Endothelial cell of umbilical vein (primary cell): ENCODE data around the gene ANKRD60. TPM values are rescaled to one million over a fixed set of nuclear protein-coding genes. Genes with fewer than 3 reads are reported as not detected.

Experiments used
- BruUV-seq: library from RNA; stranded (reverse); fragments of 400-500 nt; replicated peaks from 2 replicates; lab custom pipeline; 2021; lab: Mats Ljungman, UMichigan
- CTCF ChIA-PET: fragments of 300-600, 350-600 bp; sonication (Branson Sonifier 250); formaldehyde crosslinking; loops from one replicate; lab custom pipeline; 2021; ENCODE audit warnings: antibody characterized with exemption, inconsistent platforms; lab: Charles Lee
- POLR2A ChIA-PET: fragments of 300-600, 350-600 bp; sonication (Branson Sonifier 250); formaldehyde crosslinking; loops from one replicate; lab custom pipeline; 2021; ENCODE audit warnings: antibody characterized with exemption, inconsistent platforms; lab: Charles Lee
- DNase-seq: peaks from one replicate; pipeline ENCODE4 v3.0.0-alpha.2; 2011; ENCODE audit warnings: low read depth, low spot score
- FAIRE-seq: peaks from 2 replicates; lab custom pipeline; 2011; peaks lifted over from hg19 to GRCh38; lab: Jason Lieb, UNC
- H2AFZ ChIP-seq: 2 replicates; pipeline ENCODE4 v1.6.0; 2012; ENCODE audit warnings: low read depth, low read length, control low read depth, inconsistent platforms
- H3K27ac ChIP-seq: 2 replicates; pipeline ENCODE4 v1.5.1; 2011; ENCODE audit warnings: low read depth, mild to moderate bottlenecking, control low read depth, low read length, moderate library complexity; ENCODE audit not compliant: insufficient read depth
- H3K27me3 ChIP-seq, 2 experiments: 2 replicates each; pipeline versions ENCODE4 v1.6.0 to v1.6.1; 2011; ENCODE audit warnings: low read length in 2 of 2, mixed read lengths in 1 of 2; ENCODE audit not compliant: control insufficient read depth in 2 of 2, insufficient read depth in 2 of 2
- H3K36me3 ChIP-seq, 2 experiments: 2 replicates in 1 of 2; 3 replicates in 1 of 2; pipeline ENCODE4 v1.5.1; 2011; ENCODE audit warnings: low read length in 2 of 2, mild to moderate bottlenecking in 1 of 2, moderate library complexity in 1 of 2; ENCODE audit not compliant: control insufficient read depth in 2 of 2, insufficient read depth in 2 of 2; ENCODE audit errors: extremely low read depth in 1 of 2
- H3K4me1 ChIP-seq: 3 replicates; pipeline ENCODE4 v1.5.1; 2011; ENCODE audit warnings: mild to moderate bottlenecking, low read length; ENCODE audit not compliant: control insufficient read depth, insufficient read depth; ENCODE audit errors: extremely low read depth
- H3K4me2 ChIP-seq: 2 replicates; pipeline ENCODE4 v1.6.1; 2011; ENCODE audit warnings: low read length, control low read depth, mixed read lengths; ENCODE audit not compliant: insufficient read depth
- H3K4me3 ChIP-seq, 3 experiments: fragments of 200-600 bp in 1 of 3; sonication (generic), shearing (Covaris generic) in 1 of 3; replicated peaks in 1 of 3; 2 replicates each; pipeline ENCODE4 v1.5.1; 2011 to 2016; ENCODE audit warnings: control low read depth in 3 of 3, low read length in 3 of 3, mild to moderate bottlenecking in 2 of 3, inconsistent platforms in 1 of 3, low read depth in 1 of 3, moderate library complexity in 1 of 3; ENCODE audit not compliant: insufficient read depth in 1 of 3
- H3K79me2 ChIP-seq: 2 replicates; pipeline ENCODE4 v1.6.0; 2012; ENCODE audit warnings: low read length, inconsistent platforms; ENCODE audit not compliant: control insufficient read depth, insufficient read depth
- H3K9ac ChIP-seq: replicated peaks from 2 replicates; pipeline ENCODE3; 2011; ENCODE audit warnings: low read length, control low read depth; ENCODE audit not compliant: insufficient read depth; ENCODE audit errors: extremely low read depth
- H3K9me1 ChIP-seq: replicated peaks from 3 replicates; pipeline ENCODE4 v1.6.0; 2011; ENCODE audit warnings: mild to moderate bottlenecking, low read length; ENCODE audit not compliant: control insufficient read depth, insufficient read depth; ENCODE audit errors: extremely low read depth
- H3K9me3 ChIP-seq: replicated peaks from 2 replicates; pipeline ENCODE4 v1.5.1; 2012; ENCODE audit warnings: low read length, inconsistent platforms; ENCODE audit not compliant: control insufficient read depth, insufficient read depth
- H4K20me1 ChIP-seq: replicated peaks from 2 replicates; pipeline ENCODE3; 2011; ENCODE audit warnings: mild to moderate bottlenecking, low read length; ENCODE audit not compliant: control insufficient read depth, insufficient read depth; ENCODE audit errors: extremely low read depth
- EZH2 ChIP-seq: IDR thresholded peaks from 2 replicates; pipeline ENCODE4 v1.6.1; 2012; ENCODE audit warnings: borderline replicate concordance, low read depth, mild to moderate bottlenecking, moderate library complexity, low read length, inconsistent platforms; ENCODE audit not compliant: severe bottlenecking
- FOS ChIP-seq: IDR thresholded peaks from 2 replicates; pipeline ENCODE4 v1.6.1; 2011; ENCODE audit warnings: mild to moderate bottlenecking, low read length, moderate library complexity, borderline replicate concordance; ENCODE audit not compliant: insufficient read depth
- GATA2 ChIP-seq: IDR thresholded peaks from 2 replicates; pipeline ENCODE4 v1.7.0; 2011; ENCODE audit warnings: low read depth, mild to moderate bottlenecking, moderate library complexity, mixed read lengths, low read length; ENCODE audit not compliant: insufficient read length, insufficient read depth
- JUN ChIP-seq: IDR thresholded peaks from 2 replicates; pipeline ENCODE4 v1.6.1; 2011; ENCODE audit warnings: borderline replicate concordance, low read depth; ENCODE audit not compliant: insufficient read length, insufficient read depth
- MYC ChIP-seq: IDR thresholded peaks from one replicate; pipeline ENCODE4 v1.6.1; 2011; ENCODE audit warnings: mild to moderate bottlenecking, low read depth, low read length
- POLR2A ChIP-seq: IDR thresholded peaks from 2 replicates; pipeline ENCODE4 v1.6.1; 2012; ENCODE audit warnings: low read depth, mild to moderate bottlenecking, control low read depth, low read length
- POLR2AphosphoS5 ChIP-seq: IDR thresholded peaks from 2 replicates; pipeline ENCODE4 v1.6.1; 2012; ENCODE audit warnings: low read depth, mild to moderate bottlenecking, control low read depth, low read length, moderate library complexity; ENCODE audit not compliant: insufficient read depth
- dilution Hi-C: fragments of 300-500 bp; cut with MboI; formaldehyde crosslinking; loops from one replicate; pipeline ENCODE4 v1.15.0; 2019; ENCODE audit warnings: low sequenced_read_pairs; ENCODE audit not compliant: extremely low pct_ligation_motif_present
- intact Hi-C: fragments of 100-400 bp; cut with micrococcal nuclease; formaldehyde crosslinking; loops from one replicate; pipeline ENCODE4 v1.10.0; 2022
- polyA plus RNA-seq, 4 experiments: library from polyadenylated mRNA; depleted of rRNA in 3 of 4; stranded (reverse) in 3 of 4; unstranded in 1 of 4; fragments of >200 nt; gene quantifications; 2 replicates each; pipeline versions ENCODE4 v1.2.1 to v1.2.3, GENCODE V29; 2011 to 2012; ENCODE audit warnings: missing spikeins in 1 of 4
- total RNA-seq: library from RNA; stranded (reverse); gene quantifications from 2 replicates; pipeline ENCODE4 v1.2.3, GENCODE V29; 2021
- TF ChIP-seq, protein P1 (sequence below): IDR thresholded peaks from 2 replicates; pipeline ENCODE4 v1.6.1; 2011; ENCODE audit not compliant: insufficient read depth, insufficient read length
- TF ChIP-seq, protein P2 (sequence below), 2 donors: IDR thresholded peaks; 1 replicate in 1 of 2; 2 replicates in 1 of 2; pipeline ENCODE4 v1.5.1; 2011; ENCODE audit warnings: low read length in 2 of 2, mild to moderate bottlenecking in 2 of 2, moderate library complexity in 2 of 2, control low read depth in 1 of 2, inconsistent platforms in 1 of 2, low read depth in 1 of 2; ENCODE audit not compliant: insufficient read depth in 1 of 2; ENCODE audit errors: extremely low read depth in 1 of 2

The ANKRD60 gene
- total and polyA plus RNA-seq, 2 donors (not counting 3 experiments of a cell fraction or from before 2014, with no cell fraction given), result not detected

DNA sequence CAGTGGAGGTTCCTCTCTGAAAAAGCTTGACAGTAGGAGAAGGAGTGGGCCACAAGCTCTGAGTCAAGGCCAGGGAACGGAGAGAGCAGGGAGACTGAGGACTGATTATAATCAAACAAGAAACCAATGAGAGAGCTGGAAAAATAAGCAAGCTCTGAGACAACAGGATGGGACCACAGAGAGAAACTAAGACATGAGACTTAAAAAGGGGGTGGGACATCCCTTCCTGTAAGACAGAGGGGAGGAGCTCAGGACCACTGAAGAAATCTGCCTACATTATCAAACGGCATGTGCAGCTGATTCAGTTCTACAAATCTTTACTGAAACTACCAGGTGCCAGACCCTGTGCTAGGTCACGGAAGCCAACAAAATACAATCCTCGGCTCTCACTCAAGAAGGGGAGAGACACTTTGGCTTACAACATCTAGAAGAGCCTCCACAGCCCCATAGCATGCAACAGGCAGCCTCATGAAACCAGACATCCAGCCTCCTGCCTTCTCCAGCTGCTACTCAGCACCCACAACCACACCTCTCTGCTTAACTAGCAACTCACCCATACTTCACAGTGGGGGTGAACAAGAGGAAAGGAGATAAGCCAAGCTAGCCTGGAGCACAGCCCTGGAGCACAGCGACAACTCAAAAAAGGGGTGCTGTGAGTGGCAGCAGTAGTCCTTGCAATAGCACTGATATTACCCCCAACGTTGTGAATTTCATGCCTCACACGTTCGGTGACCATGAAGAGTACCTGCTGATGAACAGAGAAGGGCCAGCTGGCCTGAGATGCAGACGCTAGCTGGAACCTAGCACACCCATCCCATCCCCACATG, 39.1 kb upstream of the ANKRD60 start:
- Histone ChIP-seq H3K4me2 (no peak overlapping the region), H3K4me3 (no peak overlapping the region), H3K27me3 (no peaks in the 10 kb centered on the region), H2AFZ (no peak overlapping the region), H3K4me1 (peaks cover 13% of the 10 kb centered on the region), H3K9me1 (no peaks in the 10 kb centered on the region), H3K79me2 (no peaks in the 10 kb centered on the region), H3K9me3 (no peaks in the 10 kb centered on the region), H4K20me1 (no peaks in the 10 kb centered on the region), H3K27ac (no peak overlapping the region), H3K36me3 (peaks cover 6 to 13% of the 10 kb centered on the region in 2 experiments), H3K9ac (no peak overlapping the region)
- TF ChIP-seq JUN (no peak), GATA2 (no peak), MYC (no peak), EZH2 (no peak), POLR2AphosphoS5 (no peak), POLR2A (no peak), FOS (no peak)
- TF ChIP-seq, protein P1, sequence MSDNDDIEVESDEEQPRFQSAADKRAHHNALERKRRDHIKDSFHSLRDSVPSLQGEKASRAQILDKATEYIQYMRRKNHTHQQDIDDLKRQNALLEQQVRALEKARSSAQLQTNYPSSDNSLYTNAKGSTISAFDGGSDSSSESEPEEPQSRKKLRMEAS, result no peak
- TF ChIP-seq, protein P2, sequence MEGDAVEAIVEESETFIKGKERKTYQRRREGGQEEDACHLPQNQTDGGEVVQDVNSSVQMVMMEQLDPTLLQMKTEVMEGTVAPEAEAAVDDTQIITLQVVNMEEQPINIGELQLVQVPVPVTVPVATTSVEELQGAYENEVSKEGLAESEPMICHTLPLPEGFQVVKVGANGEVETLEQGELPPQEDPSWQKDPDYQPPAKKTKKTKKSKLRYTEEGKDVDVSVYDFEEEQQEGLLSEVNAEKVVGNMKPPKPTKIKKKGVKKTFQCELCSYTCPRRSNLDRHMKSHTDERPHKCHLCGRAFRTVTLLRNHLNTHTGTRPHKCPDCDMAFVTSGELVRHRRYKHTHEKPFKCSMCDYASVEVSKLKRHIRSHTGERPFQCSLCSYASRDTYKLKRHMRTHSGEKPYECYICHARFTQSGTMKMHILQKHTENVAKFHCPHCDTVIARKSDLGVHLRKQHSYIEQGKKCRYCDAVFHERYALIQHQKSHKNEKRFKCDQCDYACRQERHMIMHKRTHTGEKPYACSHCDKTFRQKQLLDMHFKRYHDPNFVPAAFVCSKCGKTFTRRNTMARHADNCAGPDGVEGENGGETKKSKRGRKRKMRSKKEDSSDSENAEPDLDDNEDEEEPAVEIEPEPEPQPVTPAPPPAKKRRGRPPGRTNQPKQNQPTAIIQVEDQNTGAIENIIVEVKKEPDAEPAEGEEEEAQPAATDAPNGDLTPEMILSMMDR (IDR thresholded peaks at IDR 0.05; ENCODE audit: extremely low read depth in 1 of 2, insufficient read depth in 1 of 2, low read depth in 1 of 2, low read length in 2 of 2), result no peak
- DNase-seq, result no peak
- FAIRE-seq, result no peak
- dilution Hi-C loops, result no loop called here
- ChIA-PET CTCF (interaction anchor here (0.8 to 1.0 kb wide), 2 partner anchors 29 to 37 kb away, joined by 3 read pairs; no protein-coding TSS in a partner anchor), POLR2A (no interaction called here)
- intact Hi-C loops, result no loop called here
- no TSS peak for BruUV-seq
